SKM-1 treated with dmso at 0.1 percent for 144 hours (cell line): ENCODE data around the gene MAPK11.
"Not testable (repeated sequence)": the region's sequence is repeated elsewhere in the genome, so short reads cannot be mapped to it uniquely, and the experiment has no call there.

ENCODE experiments used
- DNase-seq: peaks from one replicate; lab custom pipeline; 2025; ENCODE audit not compliant: unreplicated experiment; lab: John Stamatoyannopoulos, UW

Gene MAPK11

DNA sequence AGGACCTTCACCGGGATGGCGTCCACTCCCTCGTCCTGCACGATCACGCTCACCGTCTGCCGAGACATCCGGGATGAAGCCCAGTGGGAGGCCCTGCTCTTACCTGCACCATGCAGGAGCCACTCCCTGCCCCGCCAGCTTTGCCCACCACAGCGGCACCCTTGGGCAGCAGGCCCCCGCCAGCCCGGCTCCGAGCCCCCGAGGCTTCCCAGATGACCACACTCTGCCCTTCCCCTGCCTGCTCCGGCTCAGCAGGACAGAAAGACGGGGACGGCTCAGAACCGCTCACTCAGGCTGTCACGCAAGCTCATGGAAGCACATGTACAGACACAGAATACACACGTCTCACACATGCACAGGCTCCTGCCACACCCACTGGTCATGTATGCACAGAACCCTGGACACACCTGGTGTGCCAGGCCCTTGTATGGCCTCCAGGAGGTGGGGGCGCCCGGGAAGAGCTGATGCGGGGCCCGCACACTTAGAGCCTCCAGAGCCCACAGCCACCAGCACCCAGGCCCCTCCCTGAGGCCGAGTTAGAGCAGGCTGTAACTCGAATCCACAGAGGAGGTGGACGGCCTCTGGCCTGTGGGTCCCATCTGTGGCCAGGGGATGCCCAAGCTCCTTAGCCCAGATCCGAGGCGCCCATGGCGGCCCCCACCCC lies 8.9 kb upstream of the MAPK11 start:
- DNase-seq = no peak

- no peak for DNase-seq
Measured at GRCh38 chr22:50278461-50278860, 8.3 kb upstream of the MAPK11 start.

GRCh38 chr22:50277761-50278160 lies 7.6 kb upstream of the MAPK11 start:
- DNase-seq = no peak

DNA sequence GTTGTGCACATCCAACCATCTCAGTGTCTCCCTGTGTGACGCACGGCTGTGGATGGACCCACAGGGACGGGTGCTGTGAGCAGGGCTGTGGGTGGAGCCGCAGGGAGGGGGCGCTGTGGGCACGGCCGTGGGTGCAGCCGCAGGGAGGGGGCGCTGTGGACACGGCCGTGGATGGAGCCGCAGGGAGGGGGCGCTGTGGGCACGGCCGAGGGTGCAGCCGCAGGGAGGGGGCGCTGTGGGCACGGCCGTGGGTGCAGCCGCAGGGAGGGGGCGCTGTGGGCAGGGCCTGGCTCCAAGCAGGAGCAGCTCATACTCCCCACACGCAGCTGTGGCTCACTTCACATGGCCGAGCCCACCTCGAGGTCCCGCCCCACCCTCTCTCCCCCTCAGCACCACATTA lies 6.0 kb upstream of the MAPK11 start:
- DNase-seq = peak; percentile 43

- no peak for DNase-seq
Measured at GRCh38 chr22:50275181-50276055, 5.2 kb upstream of the MAPK11 start.

- no peak for DNase-seq
Measured at GRCh38 chr22:50274771-50275170, 4.6 kb upstream of the MAPK11 start.

GRCh38 chr22:50274311-50274710 lies 4.1 kb upstream of the MAPK11 start:
- no peak for DNase-seq

- not testable (repeated sequence) for DNase-seq
Measured at GRCh38 chr22:50273781-50274180, 3.6 kb upstream of the MAPK11 start.

DNA sequence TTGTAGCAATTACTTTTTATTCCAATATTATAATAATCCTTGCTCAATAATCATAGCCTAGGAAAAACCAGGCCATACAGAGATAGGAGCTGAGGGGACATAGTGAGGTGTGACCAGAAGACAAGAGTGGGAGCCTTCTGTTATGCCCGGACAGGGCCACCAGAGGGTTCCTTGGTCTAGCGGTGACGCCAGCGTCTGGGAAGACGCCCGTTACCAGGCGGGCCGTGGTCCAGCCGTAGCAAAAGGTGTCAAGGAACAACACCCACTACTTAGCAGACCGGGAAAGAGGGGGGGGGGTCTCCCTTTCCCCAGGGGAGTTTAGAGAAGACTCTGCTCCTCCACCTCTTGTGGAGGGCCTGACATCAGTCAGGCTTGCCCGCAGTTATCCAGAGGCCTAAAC lies 3.2 kb upstream of the MAPK11 start:
- not testable (repeated sequence) for DNase-seq

GRCh38 chr22:50272044-50272802 lies 2.0 kb upstream of the MAPK11 start:
- no peak for DNase-seq

GRCh38 chr22:50271519-50271970 lies 1.4 kb upstream of the MAPK11 start:
- DNase-seq = peak; percentile 50

DNA sequence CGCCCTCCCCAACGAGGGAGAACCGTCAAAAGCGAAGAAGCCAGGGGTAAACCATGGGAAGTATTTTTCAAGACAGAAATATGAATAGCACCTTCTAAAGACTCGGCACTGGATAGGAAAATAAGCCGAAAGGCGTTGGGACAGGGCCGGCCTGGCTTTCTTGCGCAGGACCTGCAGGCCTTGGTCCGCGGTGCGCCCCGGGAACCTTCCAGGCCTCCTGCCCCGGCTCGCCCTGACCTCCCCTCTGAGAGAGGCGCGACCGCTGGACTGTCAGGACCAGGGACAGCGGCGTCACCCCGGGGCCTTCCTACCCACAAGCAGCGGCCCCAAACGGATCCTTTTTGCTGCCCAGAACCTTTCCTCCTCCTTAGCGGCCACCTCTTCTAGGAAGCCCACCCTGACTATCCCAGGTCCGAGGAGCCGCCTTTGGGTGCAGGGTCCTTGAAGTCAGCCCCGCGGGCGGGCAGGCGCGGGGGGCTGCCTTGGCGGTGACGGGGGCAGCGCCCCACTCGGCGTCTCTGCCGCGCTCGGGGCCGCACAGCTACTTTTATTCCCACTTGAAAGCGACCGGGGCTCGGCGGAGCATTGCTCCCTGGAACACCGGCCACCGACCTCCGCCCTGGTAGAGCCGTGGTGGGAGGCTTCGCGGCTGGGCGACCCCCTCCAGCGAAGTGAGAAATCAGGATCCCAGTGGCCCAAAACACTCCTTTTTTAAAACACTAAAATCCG lies 650 bp upstream of the MAPK11 start:
- DNase-seq = peak; percentile 33

GRCh38 chr22:50269573-50269969 lies 609 bp downstream of the MAPK11 start:
- no peak for DNase-seq

- no peak for DNase-seq
Measured at GRCh38 chr22:50268655-50269113, 1.5 kb downstream of the MAPK11 start.

DNA sequence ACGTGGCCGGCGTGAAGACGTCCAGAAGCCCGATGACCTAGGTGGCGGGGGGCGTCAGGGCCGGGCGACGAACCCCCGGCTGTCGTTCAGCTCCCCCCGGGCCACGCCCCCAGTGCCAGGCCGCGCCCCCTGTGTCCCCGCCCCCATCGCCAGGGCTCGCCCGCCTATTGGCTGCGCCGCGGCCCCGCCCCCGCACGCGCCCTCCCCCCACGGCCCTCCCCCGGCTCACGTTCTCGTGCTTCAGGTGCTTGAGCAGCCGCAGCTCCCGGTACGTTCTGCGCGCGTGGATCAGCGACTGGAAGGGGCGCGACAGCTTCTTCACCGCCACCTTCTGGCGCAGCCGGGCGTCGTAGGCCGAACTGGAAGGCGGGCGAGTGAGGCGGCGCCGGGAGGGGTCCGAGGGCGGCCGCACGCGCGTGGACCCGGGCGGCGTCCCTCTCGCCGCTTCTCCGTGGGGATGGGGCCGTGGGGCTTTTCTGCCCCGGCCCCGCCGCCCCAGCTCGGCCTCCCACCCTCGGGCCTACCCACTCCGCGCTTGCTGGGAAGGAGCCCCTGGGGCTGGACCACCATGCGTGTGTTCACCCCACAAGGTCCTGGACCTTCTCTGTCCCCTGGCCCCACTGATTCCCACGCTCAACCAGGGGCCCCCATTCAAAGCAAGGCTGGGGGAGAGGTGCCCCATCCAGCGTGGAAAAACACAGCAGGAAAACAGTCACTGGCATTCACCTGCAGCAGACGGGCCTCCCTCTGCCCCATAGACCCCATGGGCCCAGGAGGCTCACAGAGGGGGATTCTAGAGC lies 2.4 kb downstream of the MAPK11 start:
- DNase-seq = no peak

- no peak for DNase-seq
Measured at GRCh38 chr22:50266994-50267393, 3.2 kb downstream of the MAPK11 start.

GRCh38 chr22:50264946-50265669 lies 5.1 kb downstream of the MAPK11 start:
- DNase-seq = no peak

DNA sequence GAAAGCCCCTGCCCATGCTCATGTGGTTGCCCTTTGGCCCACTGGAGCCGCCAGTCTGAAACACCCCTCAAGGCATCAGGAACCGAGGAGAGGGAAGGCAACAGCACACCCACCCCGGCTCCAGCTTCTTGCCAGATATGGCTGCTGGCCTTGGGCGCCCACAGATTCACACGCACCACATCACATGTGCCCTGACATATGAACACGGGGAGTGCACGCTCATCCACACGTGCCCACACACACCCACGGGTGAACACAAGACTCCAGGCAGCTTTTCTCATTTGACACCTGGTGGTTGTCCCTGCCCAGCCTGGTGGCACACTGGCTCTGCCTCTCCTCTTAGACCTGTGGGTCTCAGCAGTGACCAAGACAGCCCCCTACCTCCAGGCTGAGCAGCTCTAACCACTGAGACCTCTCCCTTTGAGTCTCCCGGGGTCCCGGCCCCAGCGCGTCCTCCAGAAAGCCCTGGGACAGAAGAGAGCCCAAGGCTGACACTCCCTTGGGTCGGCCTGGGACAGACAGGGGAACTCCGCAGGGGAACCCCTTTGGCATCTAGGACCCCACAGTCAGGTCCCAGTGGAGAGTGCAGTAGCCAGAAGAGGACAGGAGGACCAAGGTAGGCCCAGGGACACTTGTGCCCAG lies 6.0 kb downstream of the MAPK11 start:
- DNase-seq = no peak
